Activated gamma-delta T cell treated with anti-CD3 and anti-CD28 coated beads, Interleukin-2, amount 50 U/mL, for 16 hours (primary cell): Measurements from ENCODE around the gene GNAO1.
"Not testable (repeated sequence)": the region's sequence is repeated elsewhere in the genome, so short reads cannot be mapped to it uniquely, and the experiment has no call there.

Source experiments
- DNase-seq: peaks from one replicate; pipeline ENCODE4 v3.0.0-alpha.2; 2020; ENCODE audit warnings: low read depth

GNAO1 gene

GRCh38 chr16:56365552-56365951, 174.3 kb downstream of the GNAO1 start:
- DNase-seq = no peak

- DNase-seq = no peak
These were observed 175.7 kb downstream of the GNAO1 start for GRCh38 chr16:56366945-56367344.

GRCh38 chr16:56367764-56368163, 176.5 kb downstream of the GNAO1 start:
- DNase-seq = no peak

GRCh38 chr16:56368545-56368944, 177.3 kb downstream of the GNAO1 start:
- no peak for DNase-seq

GRCh38 chr16:56369202-56369601, 177.9 kb downstream of the GNAO1 start:
- DNase-seq = no peak

- no peak for DNase-seq
These were observed 179.0 kb downstream of the GNAO1 start for GRCh38 chr16:56370185-56370874.

- DNase-seq = no peak
These were observed 179.8 kb downstream of the GNAO1 start for GRCh38 chr16:56370875-56371659.

- DNase-seq = no peak
These were observed 180.3 kb downstream of the GNAO1 start for GRCh38 chr16:56371660-56371937.

- DNase-seq = no peak
These were observed 180.8 kb downstream of the GNAO1 start for GRCh38 chr16:56372013-56372634.

GRCh38 chr16:56373003-56373402, 181.7 kb downstream of the GNAO1 start:
- no peak for DNase-seq

- DNase-seq = not testable (repeated sequence)
These were observed 184.5 kb downstream of the GNAO1 start for GRCh38 chr16:56375792-56376191.

GRCh38 chr16:56379044-56379443, 187.8 kb downstream of the GNAO1 start:
- DNase-seq = not testable (repeated sequence)

GRCh38 chr16:56380778-56381485, 189.6 kb downstream of the GNAO1 start:
- DNase-seq = not testable (repeated sequence)

GRCh38 chr16:56382459-56382858, 191.2 kb downstream of the GNAO1 start:
- no peak for DNase-seq

- no peak for DNase-seq
These were observed 191.6 kb downstream of the GNAO1 start for GRCh38 chr16:56382901-56383355.

- no peak for DNase-seq
These were observed 192.9 kb downstream of the GNAO1 start for GRCh38 chr16:56384074-56384721.

- no peak for DNase-seq
These were observed 196.1 kb downstream of the GNAO1 start for GRCh38 chr16:56387396-56387795.

- DNase-seq = no peak
These were observed 196.9 kb downstream of the GNAO1 start for GRCh38 chr16:56388209-56388608.

GRCh38 chr16:56389554-56389953, 198.3 kb downstream of the GNAO1 start:
- no peak for DNase-seq

- not testable (repeated sequence) for DNase-seq
These were observed 205.4 kb downstream of the GNAO1 start for GRCh38 chr16:56396724-56397123.

- DNase-seq = no peak
These were observed 207.8 kb downstream of the GNAO1 start for GRCh38 chr16:56399047-56399446.

- DNase-seq = no peak
These were observed 208.2 kb downstream of the GNAO1 start for GRCh38 chr16:56399486-56399885.
